ENCODE data around the gene DPM1.
A peak's percentile ranks its signal among the peaks of the same experiment; 100 is the strongest.

The DPM1 gene

DNA sequence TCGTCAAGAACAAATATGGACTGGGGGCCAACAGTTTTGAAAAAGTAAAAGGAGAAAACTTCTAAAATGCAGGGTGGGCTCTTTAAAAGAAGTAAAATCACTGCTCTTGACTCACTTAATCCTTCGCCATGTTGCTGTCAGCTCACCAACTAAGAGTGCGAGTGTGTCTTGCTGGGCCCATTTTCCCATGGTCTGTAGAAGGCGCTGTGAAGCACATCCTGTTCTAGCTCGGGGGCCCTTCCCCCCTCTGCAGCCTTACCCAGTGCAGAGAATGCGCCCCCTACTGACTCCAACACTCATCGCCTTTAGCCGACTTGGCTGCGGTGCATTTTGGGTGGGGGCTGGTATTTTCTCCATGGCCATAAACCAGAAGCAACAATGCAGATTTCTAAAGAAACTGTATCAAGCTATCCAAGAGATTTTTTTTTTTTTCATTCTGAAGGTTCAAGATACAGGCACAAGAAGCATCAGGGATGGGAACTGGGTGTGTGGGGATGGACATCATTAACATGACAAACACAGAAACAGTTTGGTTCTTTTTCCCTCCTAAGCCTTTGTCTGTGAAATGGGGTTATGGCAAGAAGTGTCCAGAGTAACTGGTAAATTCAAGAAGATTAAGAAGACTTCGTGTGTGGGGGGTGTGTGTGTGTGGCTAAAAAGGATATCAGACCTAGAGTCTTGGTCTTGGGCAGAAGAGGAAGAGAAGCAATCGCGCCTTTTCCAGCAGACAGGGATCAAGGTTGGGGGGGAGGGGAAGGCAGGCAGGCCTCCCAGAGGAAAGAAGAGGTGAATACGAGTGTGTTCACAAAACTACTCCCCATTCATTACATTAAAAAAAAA is 28.8 kb downstream of the DPM1 start:
- DNase-seq, result peak; percentile 96

DNA sequence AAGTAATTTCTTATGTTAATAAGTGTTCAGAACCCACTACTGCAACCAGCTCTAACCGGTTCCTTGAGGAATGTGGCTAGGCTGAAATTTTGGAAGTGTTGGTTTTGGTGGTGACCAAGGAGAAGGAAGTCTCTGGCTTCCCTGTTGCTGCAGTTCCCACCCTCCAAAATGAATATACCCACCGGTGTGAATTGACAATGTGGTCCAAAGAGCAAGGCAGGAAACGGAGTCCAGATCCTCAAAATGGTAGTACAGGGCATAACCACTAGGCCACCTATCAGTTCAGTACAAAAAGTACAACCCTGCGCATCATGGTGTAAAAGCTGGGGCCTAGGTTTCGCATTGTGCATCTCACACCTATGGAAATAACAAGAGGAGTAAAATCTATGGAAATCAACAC is 29.9 kb downstream of the DPM1 start:
- no peak for DNase-seq

DNA sequence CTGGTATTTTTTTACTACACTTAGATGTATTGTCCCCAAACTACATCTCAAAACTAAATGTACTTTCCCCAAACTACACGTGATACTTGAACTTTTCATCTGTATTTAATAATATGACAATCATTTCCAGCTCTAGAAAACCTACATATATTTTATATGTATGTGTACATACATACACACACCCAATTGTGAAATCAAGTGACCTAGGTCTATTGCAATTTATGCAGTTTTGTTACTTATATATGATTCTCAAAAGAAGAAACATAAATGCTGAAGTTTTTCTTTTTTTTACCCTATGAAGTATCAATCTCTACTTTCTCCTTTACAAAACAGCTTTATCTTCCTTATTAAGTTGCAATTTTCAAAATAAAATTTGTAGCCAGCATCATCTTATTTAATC is 31.8 kb downstream of the DPM1 start:
- no peak for DNase-seq

- DNase-seq, result no peak
Observed at GRCh38 chr20:50924261-50924920, 33.9 kb downstream of the DPM1 start.

DNA sequence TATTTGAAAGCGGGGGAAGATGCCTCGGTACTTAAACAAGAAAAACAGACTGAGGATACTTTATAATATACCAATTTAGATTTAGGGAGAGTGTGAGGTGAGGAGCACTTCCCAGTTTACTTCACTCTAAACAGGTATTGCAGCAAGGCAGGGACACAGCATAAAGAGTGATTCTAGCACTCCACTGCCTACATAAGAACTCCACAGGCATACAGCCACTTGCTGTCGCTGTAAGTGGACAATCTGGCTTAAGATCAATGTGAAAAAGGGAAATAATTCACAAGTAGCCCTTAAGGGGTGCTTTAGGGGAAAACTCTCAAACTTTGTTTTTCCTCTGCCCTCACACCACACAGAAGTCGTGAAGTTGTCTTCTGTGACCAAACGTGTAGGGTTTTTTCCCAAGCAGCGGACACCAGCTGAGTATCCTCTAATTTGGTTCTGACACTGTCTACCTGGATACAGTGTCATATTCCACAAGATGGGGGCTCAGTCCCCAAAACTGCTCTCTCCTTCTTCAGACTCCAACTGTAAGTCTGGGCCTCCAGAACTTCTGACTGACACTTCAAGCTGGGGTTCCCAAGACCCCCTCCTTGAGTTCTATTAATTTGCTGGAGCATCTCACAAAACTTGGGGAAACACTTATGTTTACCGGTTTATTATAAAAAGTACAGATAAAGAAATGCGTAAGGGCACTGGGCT is 36.4 kb downstream of the DPM1 start:
- DNase-seq, result no peak

DNA sequence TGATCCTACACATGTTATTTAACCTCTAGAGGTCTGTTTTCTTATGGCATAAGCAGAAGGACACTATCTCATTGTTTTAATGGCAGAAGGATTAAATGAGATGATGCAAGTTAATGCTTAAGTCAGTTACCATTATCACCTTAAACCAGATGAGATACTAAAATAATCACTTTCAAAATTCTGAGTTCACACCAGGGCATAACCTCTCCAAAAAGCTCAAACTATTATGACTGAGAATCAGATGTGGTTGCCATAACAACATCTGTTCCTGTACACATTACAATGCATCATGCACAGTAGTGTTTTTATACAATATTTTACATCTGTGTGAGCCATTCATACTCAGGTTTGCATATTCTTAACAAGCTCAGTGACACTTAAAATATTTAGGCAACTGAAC is 37.3 kb downstream of the DPM1 start:
- no peak for DNase-seq

DNA sequence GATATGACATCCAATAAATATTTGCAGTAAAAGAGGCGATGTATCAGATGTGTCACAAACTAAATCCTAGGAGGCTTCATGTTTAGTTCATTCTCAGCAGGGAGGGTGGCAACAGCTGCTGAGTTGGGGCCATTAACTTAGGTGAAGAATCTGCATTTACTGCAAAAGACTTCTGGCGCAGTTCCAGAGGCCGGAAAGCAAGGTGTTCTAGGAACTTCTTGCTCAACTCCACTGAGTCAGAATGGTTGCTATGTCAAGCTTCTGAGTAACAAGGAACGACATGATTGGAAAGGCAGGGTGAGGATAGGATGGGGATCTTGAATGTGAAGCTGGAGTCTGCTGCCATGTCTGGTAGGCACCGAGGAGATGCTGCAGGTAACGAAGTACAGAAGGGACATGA is 38.8 kb downstream of the DPM1 start:
- peak; percentile 14 for DNase-seq

- DNase-seq, result no peak
Observed at GRCh38 chr20:50918403-50918802, 39.9 kb downstream of the DPM1 start.

DNA sequence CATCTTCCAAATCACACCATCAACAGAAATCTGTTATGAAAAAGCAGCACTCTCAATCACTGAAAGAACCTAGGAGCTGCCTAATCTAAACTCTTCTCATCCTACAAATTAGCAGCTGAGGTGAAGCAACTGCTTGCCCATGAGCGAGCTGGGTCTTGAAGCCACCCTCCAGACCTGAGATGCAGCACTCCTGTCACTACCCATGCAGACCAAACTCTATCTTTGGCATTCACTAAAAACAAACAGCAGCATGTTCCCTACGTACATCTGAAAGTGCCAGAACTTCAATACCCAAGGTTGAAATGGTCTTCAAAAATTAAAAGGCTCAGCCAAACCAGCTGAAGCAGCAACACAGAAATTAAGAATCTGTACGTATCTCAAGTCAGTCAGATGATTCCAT is 41.4 kb downstream of the DPM1 start:
- DNase-seq, result no peak

DNA sequence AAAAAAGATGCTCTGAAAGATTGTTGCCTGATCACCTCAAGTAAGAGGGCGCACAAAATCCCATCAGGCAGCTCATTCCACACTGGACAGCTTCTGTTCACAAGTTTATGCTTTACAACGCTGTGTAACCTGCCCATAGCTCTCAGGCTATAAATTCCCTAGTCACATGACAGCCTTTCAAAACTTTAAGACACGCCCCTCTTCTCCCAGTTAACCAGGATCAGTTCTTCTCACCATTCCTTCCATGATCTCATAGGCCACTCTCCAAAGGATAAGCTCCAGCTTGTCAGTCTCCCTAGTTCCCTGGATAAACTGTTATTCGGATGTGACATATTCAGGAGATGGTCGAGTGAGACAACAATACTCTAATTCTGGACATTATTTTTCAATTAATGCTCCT is 42.1 kb downstream of the DPM1 start:
- DNase-seq, result no peak

- no peak for DNase-seq
Observed at GRCh38 chr20:50915424-50915823, 42.9 kb downstream of the DPM1 start.

DNA sequence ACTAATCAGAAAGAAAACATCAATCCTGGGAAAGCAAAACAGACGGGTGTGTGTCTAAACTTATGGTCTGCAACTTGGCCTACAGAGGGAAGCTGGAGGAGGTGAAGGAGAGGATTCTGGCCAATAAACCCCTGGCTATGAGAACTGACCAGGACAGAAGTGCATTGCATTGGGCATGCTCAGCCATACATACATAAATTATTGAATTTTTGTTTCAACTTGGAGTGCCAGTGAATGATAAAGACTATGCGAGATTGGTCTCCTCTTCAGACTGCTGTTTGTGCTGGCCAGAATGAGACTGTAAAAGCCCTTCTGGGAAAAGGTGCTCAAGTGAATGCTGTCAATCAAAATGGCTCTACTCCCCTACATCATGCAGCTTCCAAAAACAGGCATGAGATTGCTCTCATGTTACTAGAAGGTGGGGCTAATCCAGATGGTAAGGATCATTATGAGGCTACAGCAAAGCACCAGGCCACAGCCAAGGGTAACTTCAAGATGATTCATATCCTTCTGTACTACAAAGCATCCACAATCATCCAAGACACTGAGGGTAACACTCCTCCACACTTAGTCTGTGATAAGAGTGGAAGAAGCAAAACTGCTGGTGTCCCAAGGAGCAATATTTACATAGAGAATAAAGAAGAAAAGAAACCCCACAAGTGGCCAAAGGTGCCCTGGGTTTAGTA is 44.5 kb downstream of the DPM1 start:
- DNase-seq, result no peak

DNA sequence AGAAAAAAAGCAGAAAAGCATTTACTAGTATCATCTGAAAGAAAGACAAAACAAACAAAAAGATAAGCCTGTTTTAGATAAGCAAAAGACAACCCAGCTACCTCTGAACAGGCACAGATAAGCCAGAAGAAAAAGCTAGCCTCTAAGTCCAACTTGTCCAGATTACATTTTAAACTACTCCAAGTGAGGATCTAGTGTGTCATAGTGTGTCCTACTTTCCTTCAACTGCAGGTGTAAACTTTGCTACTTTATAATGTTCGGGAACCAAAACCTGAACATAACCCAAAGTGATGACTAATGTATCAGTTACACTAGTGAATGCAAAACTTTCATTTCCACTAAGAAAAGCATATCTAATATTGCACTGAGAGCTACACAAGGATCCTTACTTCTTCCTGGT is 46.6 kb downstream of the DPM1 start:
- no peak for DNase-seq

- no peak for DNase-seq
Observed at GRCh38 chr20:50911030-50911429, 47.3 kb downstream of the DPM1 start.

- DNase-seq, result no peak
Observed at GRCh38 chr20:50909413-50909812, 48.9 kb downstream of the DPM1 start.

DNA sequence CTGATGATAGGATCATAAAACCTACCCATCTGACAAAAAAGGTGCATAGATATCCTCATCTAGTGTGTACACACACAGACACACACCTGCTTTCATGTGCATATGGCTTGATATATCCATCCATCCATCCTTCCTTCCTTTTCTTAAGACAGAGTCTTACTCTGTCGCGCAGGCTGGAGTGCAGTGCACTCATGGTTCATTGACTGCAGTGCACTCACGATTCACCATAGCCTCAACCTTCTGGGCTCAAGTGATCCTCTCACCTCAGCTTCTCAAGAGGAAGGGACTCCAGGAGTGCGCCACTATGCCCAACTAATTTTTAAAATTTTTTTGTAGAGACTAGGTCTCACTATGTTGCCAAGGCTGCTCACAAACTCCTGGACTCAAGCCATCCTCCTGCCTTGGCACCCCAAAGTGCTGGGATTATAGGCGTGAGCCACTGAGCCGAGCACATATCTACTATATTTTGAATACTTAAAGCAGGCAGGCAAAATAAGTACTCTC is 54.2 kb downstream of the DPM1 start:
- no peak for DNase-seq

GRCh38 chr20:50903353-50904051 is 54.8 kb downstream of the DPM1 start:
- no peak for DNase-seq

DNA sequence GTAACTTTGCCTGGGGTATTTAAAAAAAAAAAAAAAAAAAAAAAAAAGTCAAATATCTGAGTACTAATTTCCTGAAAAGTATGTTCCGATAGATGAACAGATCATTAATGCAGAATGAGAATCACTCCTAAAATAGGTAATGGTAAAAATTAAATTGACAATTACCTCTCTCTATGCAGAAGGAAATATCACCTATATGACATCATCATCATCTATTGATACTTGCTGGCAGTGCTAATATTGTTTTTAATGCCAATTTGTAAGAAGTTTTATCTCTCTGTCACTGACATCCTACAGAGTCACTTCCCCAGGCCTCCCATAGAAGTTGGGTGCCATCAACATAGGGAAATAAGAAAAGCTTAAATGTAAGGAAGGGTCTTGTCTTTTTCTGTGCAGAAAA is 57.0 kb downstream of the DPM1 start:
- no peak for DNase-seq

- DNase-seq, result no peak
Observed at GRCh38 chr20:50900261-50900660, 58.1 kb downstream of the DPM1 start.

DNA sequence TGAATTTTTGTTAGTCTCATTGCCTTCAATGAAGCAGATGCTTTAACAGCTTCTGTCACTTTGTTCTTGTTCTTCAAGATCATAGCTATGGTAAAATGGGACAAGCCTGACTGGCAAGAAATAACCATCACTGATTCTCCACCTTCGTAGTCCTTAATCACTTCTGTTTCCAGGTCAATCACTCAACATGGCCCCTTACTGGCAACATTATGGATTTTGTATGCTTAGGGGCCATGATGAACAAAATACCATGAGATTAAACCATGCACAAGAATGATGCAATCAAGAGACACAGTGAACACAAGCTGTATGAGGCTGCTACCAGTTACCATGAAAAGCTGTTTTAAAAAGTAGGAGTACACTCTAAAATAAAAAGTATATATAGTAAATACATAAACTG is 59.9 kb downstream of the DPM1 start:
- no peak for DNase-seq

DNA sequence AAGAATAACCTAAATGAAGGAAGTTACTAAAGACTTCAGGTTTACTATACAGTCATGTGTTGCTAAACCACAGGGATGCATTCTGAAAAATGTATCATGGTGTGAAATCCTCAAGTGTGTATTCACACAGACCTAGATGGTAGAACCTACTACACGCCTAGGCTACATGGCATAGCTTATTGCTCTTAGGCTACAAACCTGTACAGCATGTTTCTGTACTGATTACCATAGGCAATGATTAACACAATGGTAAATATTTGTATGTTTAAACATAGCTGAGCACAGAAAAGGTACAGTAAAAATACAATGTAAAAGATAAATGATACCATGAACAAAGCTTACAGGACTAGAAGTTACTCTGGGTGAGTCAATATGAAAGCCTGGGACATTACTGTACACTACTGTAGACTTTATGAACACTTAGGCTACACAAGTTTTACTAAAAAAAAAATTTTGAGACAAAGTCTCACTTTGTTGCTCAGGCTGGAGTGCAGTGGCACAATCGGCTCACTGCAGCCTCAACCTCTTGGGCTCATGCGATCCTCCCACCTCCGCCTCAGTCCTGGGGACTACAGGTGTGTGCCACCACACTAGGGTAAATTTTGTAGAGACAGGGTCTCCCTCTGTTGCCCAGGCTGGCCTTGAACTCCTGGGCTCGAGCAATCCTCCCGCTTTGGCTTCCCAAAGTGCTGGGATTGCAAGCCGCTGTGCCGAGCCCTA is 63.1 kb downstream of the DPM1 start:
- no peak for DNase-seq

GRCh38 chr20:50893620-50894019 is 64.7 kb downstream of the DPM1 start:
- no peak for DNase-seq
